ENCODE data around the gene TM9SF4.
"Not testable (repeated sequence)": the region's sequence is repeated elsewhere in the genome, so short reads cannot be mapped to it uniquely, and the experiment has no call there.

Gene TM9SF4

DNA sequence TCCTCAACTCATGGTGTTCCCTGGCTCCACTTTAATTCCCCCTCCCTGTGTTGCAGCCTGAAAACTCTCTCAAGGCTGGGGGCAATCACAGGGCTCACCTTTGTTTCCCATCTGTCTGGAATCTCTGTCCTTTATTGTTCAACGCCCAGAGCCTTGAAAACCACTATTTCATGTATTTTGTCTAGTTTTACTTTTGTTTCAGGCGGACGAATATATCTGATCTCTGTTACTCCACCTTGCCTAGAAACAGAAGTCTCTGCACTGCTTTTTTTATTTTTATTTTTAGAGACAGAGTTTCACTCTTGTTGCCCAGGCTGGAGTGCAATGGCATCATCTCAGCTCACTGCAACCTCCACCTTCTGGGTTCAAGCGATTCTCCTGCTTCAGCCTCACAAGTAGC is 70.4 kb downstream of the TM9SF4 start:
- Mint-ChIP-seq H3K4me1 (no peaks in the 10 kb centered on the region), H3K4me3 (no peak overlapping the region), H3K27me3 (no peaks in the 10 kb centered on the region), H3K9me3 (no peaks in the 10 kb centered on the region), H3K27ac (peak overlapping the region; percentile 2 to 44)
- no peak for ATAC-seq
- no peak for DNase-seq

DNA sequence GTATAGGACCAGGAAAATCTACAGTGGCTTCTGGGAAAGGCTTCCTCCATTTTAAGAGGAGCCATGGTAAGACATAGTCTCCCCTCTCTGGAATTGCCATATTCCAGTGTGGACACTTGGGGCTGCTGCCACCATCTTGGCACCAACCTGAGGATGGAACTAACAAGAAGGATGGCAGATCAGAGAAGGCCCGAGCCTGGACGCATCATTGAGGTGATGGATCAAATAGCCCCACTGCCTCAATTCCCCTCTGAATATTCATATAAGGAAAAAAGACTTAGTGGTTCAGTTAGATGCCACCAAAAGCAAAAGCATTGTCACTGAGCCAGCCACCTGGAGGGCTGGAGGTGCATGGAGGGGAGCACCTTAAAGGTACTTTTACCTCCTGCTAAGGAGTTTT is 72.1 kb downstream of the TM9SF4 start:
- no peak overlapping the region for H3K27ac Mint-ChIP-seq
- ATAC-seq (no peak), DNase-seq (no peak)
- H3K27me3 Mint-ChIP-seq: no peaks in the 10 kb centered on the region
- no peaks in the 10 kb centered on the region for H3K4me1 Mint-ChIP-seq
- no peaks in the 10 kb centered on the region for H3K9me3 Mint-ChIP-seq
- H3K4me3 Mint-ChIP-seq: no peak overlapping the region

DNA sequence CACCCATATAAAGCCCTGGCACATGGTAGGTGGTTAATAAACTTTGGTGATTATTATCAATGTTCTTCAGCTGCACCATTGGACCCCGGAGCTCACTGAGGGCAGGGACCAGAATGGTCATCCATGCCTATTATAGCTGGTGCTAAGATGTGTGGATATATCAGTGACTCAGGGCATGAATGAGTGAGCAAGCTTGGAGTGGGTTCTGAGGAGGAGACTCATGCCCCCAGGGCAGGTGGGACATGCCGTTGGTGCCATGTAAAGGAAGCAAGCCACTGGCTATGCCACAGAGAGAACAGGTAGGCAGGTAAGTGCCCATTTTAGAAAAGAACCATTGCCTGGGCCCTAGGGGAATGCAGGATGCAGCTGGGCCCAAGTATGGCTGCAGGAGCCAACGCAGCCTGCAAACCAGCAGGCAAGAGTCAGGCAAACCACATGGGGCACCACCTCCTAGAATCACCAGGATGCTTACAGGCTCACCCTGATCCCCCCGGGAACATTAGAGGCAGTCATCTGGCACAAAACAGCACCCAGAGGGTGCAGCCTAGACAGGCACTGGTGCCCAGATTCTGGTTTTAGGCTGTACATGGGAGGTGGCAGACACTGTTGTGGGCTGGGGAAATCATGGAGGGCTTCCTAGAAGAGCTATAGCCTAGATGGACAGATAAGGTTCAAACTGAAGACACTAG is 74.6 kb downstream of the TM9SF4 start:
- Mint-ChIP-seq H3K9me3 (no peaks in the 10 kb centered on the region), H3K4me3 (no peak overlapping the region), H3K4me1 (peaks cover 12% of the 10 kb centered on the region)

DNA sequence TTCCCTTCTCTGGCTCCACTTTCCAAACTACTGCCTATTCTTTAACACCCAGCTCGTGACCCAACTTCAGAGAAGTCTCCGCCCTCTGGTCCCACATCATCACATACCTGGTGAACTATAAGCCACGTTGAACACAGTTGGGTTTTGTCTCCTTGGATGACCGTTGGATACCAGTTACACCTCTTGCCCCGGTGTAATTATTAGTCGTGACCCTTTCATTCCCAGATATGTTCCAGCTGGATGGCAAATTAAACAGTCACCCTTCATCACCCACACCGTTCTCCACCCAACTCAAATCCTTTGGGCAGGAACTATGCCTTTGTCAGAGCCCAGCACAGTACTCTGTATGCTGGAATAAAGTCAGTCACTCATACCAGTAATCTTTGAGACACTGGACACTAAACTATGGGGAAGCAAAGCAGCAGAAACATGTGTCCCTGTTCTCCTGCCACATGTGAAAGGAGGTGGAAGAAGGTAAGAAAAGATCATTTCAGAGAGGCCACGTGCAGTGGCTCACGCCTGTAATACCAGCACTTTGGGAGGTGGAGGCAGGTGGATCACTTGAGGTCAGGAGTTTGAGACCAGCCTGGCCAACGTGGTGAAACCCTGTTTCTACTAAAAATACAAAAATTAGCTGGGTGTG is 75.6 kb downstream of the TM9SF4 start:
- H3K27me3 Mint-ChIP-seq: no peaks in the 10 kb centered on the region
- no peak overlapping the region for H3K4me3 Mint-ChIP-seq
- H3K4me1 Mint-ChIP-seq: peaks cover 19% of the 10 kb centered on the region
- H3K9me3 Mint-ChIP-seq: no peaks in the 10 kb centered on the region
- H3K27ac Mint-ChIP-seq: no peak overlapping the region
- ATAC-seq (no peak), DNase-seq (no peak)

More for the DNA sequence above, 74.6 kb downstream of the TM9SF4 start:
- no peaks in the 10 kb centered on the region for H3K27me3 Mint-ChIP-seq
- DNase-seq (no peak), ATAC-seq (no peak)
- peak overlapping the region in 1 of 2 donors; percentile 90 for H3K27ac Mint-ChIP-seq

DNA sequence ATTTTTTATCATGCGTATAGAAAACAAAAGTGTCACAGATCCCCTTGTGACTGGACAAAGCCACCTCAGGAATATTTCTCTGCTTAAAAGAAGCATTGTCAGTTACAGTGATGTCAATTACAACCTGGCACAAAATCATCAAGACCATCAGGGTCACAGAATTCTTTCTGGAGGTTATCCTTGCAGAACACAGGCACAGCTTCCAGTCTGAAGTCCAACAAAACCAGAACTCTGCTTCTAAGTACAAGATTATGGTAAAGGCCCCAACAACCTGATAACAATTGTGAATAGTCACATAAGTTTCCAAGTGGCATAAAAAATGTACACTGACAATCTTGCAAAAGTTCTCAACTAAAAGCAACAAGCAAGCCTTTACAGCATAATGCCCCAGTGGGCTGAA is 77.0 kb downstream of the TM9SF4 start:
- Mint-ChIP-seq H3K4me1 (peaks cover 31% of the 10 kb centered on the region), H3K27ac (no peak overlapping the region), H3K9me3 (no peaks in the 10 kb centered on the region), H3K4me3 (no peak overlapping the region), H3K27me3 (no peaks in the 10 kb centered on the region)
- DNase-seq (no peak), ATAC-seq (no peak)

DNA sequence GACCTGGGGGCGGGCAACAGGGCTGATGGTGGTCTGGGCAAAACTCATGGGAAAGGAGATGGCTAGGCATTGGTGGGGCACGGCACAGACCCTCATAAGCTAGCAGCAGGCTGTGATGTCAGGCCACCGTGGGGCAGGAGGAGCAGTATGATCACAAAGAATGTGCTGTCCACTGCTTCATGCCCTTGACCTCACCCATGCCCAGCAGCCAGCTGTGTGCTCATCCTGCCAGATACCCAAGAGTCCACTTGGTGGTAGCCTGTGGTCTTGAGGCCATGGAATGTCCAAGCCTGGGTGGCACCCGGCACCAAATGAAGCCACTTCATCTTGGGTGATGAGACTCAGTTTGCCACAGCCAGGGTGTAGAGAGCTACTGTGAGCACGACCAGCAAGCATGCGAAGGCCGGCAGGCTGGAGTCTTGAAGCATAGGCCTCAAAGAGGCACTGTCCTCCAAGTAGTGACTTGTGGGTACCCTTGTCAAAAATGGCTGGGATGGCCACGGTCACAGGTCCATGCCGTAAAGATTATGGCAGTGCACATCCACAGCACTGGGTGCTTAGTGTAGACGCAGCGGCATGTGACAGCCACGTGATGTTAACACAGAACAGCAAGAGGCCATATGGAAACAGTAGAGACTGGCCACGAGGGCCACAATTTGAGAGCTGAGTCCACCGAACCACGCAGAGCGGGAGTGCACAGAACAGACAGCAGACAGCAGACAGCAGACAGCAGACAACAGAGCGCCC is 79.0 kb downstream of the TM9SF4 start:
- H3K27ac Mint-ChIP-seq: peak overlapping the region; percentile 3 to 23
- DNase-seq: no peak
- peak overlapping the region; percentile 49 to 87 for H3K4me3 Mint-ChIP-seq

DNA sequence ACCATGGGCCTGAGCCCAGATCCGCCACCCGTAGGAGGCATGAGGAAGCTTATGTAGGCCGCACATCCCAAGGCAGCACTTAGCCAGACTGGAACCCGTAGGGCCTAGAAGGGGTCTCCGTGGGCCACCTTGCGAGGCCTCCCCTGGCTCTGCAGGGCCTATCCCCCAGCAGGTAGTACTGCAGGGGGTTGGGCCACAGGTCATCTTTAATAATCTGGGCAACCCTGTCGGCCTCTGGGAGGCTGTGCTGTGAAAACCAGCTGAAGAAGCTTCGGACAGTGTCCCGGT is 79.6 kb downstream of the TM9SF4 start:
- ATAC-seq (peak; percentile 3), DNase-seq (no peak)
- no peaks in the 10 kb centered on the region for H3K9me3 Mint-ChIP-seq
- peak overlapping the region; percentile 89 to 93 for H3K27ac Mint-ChIP-seq
- peak overlapping the region; percentile 78 to 87 for H3K4me3 Mint-ChIP-seq
- peaks cover 47% of the 10 kb centered on the region for H3K4me1 Mint-ChIP-seq
- no peaks in the 10 kb centered on the region for H3K27me3 Mint-ChIP-seq

More for the DNA sequence above, 79.0 kb downstream of the TM9SF4 start:
- H3K4me1 Mint-ChIP-seq: peaks cover 42% of the 10 kb centered on the region
- no peaks in the 10 kb centered on the region for H3K9me3 Mint-ChIP-seq
- ATAC-seq: no peak
- H3K27me3 Mint-ChIP-seq: no peaks in the 10 kb centered on the region

DNA sequence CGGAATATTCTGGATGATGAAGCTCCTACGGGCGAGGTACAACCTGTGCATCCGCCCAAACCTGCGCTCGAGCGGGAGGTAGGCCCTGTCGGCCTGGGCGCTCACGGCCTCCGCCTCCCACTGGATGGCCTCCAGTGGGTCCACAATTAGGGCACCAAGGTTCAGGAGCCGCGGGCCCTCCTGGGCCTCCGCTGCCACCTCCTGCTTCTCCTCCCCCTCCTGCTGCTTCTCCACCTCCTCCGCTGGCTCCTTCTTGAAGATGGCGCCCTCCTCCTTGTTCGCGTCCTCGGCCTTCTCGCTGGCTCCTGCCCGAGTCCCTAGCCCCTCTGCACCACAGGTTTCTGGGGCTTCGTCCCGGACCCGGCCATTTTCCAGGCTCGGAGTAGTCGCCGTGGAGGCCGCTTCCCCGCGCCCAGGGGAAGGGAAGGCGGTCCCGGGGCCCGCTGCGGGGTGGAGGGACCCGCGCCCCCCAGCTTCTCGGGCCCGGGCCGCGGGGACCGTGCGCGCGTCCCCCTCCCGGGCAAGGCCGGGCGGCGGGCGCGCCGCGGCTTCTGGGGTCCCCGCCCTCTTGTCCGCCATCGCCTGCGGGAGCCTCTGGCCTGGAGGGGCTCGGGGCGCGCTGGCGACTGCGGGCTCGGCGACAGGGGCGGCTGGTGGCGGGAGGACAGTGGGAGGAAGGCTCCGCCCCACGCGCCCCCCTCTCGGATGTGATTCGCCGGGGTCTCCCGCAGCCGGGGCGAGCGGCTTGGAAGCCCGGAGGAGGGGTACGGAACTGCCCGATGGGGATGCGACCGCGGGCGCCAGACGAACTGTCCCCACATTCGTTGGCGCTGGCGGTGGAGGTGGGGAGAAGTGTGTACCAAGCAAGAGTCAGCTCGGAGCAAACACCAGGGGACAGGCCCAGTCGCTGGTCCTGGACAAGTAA is 80.4 kb downstream of the TM9SF4 start:
- no peaks in the 10 kb centered on the region for H3K27me3 Mint-ChIP-seq
- DNase-seq (peak; percentile 50 to 58), ATAC-seq (peak; percentile 68)
- peak overlapping the region; percentile 78 to 87 for H3K4me3 Mint-ChIP-seq
- no peaks in the 10 kb centered on the region for H3K9me3 Mint-ChIP-seq
- peak overlapping the region; percentile 89 to 93 for H3K27ac Mint-ChIP-seq
- H3K4me1 Mint-ChIP-seq: peaks cover 54% of the 10 kb centered on the region

DNA sequence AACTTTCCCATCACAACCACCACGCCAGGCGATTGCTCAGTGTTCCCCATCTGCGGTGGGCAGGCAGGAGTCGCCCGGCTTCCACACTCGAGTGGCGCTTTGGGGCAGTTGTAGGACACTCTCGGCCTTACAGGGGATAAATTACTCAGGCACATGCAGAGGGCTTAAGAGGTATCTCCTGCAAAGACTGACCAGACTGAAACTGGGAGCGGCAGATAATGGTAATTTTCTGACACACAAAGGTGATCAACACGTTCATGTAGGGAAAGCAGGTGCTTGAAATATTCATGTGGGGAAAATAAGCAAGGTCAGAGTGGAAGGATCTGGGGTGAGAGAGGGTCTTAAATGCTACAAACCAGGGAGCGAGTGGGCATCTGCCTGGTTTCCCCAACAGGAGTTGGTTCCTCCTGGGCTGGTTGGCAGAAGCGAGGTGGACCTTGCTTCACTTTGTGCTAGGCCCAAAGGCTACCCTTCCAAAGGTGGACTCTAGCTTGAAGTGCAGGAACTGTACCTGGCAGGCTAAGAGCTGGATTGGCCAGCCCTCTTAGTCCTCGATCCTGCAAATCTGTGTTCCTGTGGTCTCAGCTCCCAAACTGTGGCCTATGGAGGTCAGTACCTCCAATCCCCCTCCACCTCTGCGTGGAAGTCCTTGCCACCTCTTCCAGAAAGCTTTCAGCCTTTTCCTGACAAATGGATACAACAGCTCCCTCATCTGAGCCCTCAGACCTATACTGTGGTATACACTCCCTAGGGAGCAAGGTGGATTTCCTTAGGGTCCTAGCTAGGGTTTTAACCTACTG is 81.3 kb downstream of the TM9SF4 start:
- H3K4me1 Mint-ChIP-seq: peaks cover 62% of the 10 kb centered on the region
- peak; percentile 37 for ATAC-seq

DNA sequence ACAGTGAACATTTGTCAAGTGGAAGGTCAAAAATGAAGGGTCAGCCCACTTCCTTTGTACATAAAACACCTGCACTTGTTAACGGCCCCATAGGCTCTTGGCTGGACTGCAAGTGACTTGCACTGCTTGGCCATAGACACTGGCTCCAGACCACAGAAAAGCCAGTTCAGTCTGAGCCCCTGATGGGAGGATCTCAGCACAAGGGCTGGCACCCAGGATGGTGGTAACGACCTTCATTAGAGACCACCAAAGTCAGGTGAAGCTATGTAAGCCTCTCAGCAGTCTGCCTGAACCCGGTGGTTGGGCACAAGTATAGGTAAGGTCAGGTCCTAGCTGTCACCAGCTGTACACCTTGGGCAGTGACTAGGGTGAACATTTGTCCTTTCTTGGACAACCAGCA is 81.9 kb downstream of the TM9SF4 start:
- Mint-ChIP-seq H3K27ac (no peak overlapping the region), H3K9me3 (no peaks in the 10 kb centered on the region), H3K4me1 (peaks cover 68% of the 10 kb centered on the region), H3K4me3 (peak overlapping the region in 1 of 2 donors; percentile 75), H3K27me3 (no peaks in the 10 kb centered on the region)
- DNase-seq (no peak), ATAC-seq (peak; percentile 4)

More for the DNA sequence above, 81.3 kb downstream of the TM9SF4 start:
- Mint-ChIP-seq H3K27me3 (no peaks in the 10 kb centered on the region), H3K9me3 (no peaks in the 10 kb centered on the region), H3K27ac (peak overlapping the region; percentile 25 to 77), H3K4me3 (peak overlapping the region; percentile 75 to 80)
- DNase-seq: no peak

DNA sequence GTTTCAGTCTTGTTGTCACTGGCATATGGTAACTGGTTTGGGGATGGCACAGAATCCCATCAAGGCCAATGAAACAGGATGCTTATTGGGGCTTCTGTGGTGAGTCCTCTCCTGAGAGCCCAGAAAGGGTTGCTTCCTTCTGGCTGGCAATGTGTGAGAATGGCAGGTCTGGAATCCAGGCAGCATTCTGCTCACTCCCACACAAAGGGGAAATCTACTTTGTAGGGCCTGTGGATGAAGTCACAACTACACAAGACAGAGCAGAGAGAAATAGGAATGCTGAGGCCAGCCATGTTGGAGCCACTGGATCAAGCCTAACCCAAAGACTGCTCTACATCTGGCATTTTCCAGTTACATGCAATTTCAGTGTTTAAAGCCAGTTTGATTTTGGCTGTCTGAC is 82.4 kb downstream of the TM9SF4 start:
- ATAC-seq: no peak
- Mint-ChIP-seq H3K27ac (no peak overlapping the region), H3K4me1 (peaks cover 73% of the 10 kb centered on the region)

DNA sequence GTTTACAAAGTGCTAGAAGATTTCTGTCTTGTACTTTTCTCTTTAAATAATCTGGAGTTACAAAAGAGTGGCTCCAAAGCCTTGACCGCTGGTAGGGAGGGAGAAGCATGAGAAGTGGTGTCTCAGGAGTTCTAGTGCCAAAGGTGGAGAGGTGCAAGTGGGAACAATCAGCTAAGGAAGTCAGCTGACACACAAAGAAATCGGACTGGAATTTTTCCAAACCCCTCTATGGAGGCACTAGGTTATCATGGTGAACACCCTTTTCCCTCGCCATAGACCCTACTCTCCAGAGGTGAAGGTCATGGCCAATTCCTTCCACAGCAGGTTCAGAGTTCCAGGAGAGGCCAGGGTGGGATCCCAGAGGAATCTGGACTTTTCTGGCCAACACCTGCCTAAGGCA is 83.2 kb downstream of the TM9SF4 start:
- no peak for ATAC-seq
- Mint-ChIP-seq H3K27me3 (no peaks in the 10 kb centered on the region), H3K4me3 (no peak overlapping the region), H3K4me1 (peaks cover 80% of the 10 kb centered on the region), H3K27ac (no peak overlapping the region), H3K9me3 (no peaks in the 10 kb centered on the region)
- DNase-seq: no peak

More for the DNA sequence above, 82.4 kb downstream of the TM9SF4 start:
- no peaks in the 10 kb centered on the region for H3K9me3 Mint-ChIP-seq
- DNase-seq: no peak
- H3K27me3 Mint-ChIP-seq: no peaks in the 10 kb centered on the region
- H3K4me3 Mint-ChIP-seq: no peak overlapping the region

DNA sequence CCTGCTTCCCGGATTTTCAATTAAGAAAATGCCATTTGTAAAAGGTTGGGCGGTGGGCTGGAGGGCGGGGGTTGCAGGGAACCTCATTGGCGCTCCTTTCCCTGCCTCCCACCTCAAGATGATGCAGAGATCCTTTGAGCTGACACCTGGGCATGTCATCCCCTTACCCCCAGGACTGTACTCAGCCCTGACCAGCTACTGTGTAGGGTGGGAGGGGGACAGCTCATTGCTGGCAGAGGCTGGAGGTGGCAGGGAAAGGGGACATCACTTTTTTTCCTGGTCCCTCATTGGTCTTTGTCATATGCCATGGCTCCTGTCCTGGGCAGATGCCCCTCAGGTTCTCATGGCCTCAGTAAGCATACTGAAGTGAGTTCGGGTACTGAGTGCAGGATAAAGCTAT is 83.8 kb downstream of the TM9SF4 start:
- H3K9me3 Mint-ChIP-seq, ATAC-seq, DNase-seq, H3K4me3 Mint-ChIP-seq, H3K27me3 Mint-ChIP-seq, H3K27ac Mint-ChIP-seq: not testable (repeated sequence)
- peaks cover 80% of the 10 kb centered on the region for H3K4me1 Mint-ChIP-seq

DNA sequence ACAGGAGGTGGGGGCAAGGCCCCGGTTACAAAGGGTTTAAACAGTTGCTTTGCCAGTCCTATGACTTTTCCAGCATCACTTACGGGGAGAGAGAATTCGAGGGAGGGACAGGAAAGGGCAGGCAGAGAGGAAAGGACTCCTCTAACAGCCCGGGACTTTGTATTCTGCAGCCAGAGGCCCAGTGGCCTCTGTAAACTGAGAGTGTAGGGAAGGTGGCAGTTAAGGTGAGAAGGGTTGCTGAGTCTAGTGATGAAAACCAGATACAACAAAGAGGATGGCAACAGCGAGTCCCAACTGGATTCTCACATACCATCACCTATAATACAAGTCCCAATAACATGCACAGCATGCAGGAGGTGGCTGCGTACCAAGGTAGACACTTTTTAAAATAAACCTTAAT is 84.5 kb downstream of the TM9SF4 start:
- Mint-ChIP-seq H3K27me3 (no peaks in the 10 kb centered on the region), H3K4me1 (peaks cover 77% of the 10 kb centered on the region), H3K27ac (peak overlapping the region in 1 of 2 donors; percentile 42), H3K4me3 (no peak overlapping the region), H3K9me3 (no peaks in the 10 kb centered on the region)
- DNase-seq: no peak
- no peak for ATAC-seq

DNA sequence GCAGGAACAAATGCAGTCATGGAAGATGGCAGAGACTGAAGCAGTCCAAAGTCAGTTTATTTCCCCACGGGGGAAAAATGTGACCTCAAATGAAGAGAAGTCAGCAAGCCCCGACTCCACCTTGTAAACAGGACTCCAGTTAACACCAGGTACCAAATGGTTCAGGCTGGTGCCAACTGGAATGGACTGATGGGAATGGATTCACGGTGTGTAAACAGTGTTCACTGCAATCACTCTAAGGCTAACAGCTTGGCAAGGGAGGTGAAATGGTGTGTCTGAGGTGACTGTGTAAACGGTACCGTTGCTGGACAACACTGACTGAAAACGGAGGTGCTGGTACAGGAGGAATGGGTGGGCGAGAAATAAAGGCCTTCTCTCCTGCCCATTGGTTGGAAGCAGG is 86.1 kb downstream of the TM9SF4 start:
- Mint-ChIP-seq H3K4me1 (peaks cover 81% of the 10 kb centered on the region), H3K27ac (no peak overlapping the region), H3K27me3 (no peaks in the 10 kb centered on the region), H3K9me3 (no peaks in the 10 kb centered on the region), H3K4me3 (no peak overlapping the region)
- no peak for ATAC-seq
- no peak for DNase-seq
